Activated CD4-positive, alpha-beta T cell treated with anti-CD3 and anti-CD28 coated beads, Interleukin-10, Interleukin-2, amounts not matched to agents 100 ng/mL and 50 ng/mL, durations not matched to agents 16 hours and 8 hours (primary cell): ENCODE data around the gene PXDN.
"Not testable (repeated sequence)": the region's sequence is repeated elsewhere in the genome, so short reads cannot be mapped to it uniquely, and the experiment has no call there.

Source experiments
- DNase-seq: peaks from one replicate; pipeline ENCODE4 v3.0.0-alpha.2; 2020

The PXDN gene

GRCh38 chr2:1697601-1698000 is 46.7 kb downstream of the PXDN start:
- DNase-seq, result no peak

- DNase-seq, result no peak
Measured at GRCh38 chr2:1696472-1696871, 47.8 kb downstream of the PXDN start.

DNA sequence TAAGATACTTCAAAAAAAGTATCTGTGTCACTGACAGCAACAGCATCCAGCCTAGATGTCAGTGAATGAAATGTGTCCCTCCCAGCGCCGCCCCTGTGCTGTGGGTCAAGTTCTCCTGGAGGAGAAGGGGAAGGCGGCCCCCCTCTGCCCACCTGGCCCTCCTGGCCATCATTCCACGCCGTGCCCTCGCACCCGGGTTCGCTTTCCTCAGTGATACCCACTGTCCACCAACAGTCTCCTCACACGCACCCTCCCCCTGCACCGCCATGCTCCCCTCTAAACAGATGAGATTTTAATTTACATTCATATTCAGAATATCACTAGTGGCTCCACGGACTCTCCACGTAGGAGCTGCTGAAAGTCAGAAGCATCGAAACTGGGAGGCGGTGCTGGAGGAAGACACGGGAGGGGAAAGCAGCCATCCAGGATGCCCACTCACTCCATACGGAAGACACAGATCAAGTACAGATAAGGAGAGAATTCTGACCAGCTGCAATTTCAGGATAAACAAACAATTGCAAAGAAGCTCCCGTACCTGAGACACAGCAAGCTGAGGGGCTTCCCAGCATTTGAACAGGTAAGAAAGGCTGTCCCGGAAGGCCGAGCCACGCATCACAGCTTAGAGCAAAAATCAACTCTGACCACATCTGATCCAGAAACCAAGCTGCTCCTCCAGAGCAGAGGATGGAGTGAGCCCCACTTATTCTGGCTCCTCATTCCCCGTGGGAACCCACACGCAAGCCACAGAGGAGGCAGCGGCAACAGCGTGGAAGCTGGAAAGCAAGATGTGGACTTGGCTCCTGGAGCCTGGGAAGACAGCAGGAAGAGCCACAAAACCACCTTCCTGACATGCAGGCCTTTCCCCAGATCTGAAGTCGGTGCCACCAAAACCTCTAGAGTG is 49.7 kb downstream of the PXDN start:
- DNase-seq, result no peak

GRCh38 chr2:1693723-1694122 is 50.6 kb downstream of the PXDN start:
- no peak for DNase-seq

DNA sequence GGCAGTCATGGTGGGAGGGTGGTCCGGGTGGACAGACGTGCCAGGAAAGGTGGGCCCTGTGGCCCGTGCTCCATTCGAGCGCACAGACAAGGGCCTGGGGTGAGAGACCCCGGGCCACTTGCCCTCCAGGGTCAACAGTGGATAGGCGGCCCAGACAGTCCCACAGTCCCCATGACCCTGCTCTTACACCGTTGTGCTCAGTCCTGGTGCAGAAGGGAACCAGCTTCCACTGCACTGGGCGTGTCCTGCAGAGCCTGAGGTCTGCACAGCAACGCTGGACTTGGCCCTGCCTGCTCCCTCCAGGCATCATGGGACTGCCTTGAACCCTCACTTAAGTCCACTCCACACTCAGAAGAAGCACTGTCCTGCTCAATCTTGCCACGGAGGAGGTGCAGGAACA is 52.0 kb downstream of the PXDN start:
- no peak for DNase-seq

GRCh38 chr2:1691366-1691765 is 52.9 kb downstream of the PXDN start:
- no peak for DNase-seq

GRCh38 chr2:1690056-1690775 is 54.1 kb downstream of the PXDN start:
- no peak for DNase-seq

- DNase-seq, result no peak
Measured at GRCh38 chr2:1688859-1689258, 55.5 kb downstream of the PXDN start.

DNA sequence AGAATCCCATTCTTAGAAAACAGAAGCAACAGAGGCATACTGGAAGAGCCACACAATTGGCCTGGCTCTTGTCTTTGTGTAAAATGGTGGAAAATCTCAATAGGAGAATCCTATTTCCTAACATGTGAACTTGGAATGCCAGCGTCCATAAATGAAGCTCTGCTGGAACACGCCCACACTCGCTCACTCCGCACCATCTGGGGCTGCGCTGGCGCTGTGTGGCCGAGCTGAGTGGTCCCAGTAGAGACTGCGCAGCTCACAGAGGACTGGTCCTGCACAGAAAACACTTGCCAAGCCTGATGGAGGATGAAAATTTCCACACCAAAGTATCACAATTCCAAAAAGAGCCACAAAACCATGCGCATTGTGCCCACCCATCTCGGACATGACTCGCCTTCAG is 56.2 kb downstream of the PXDN start:
- DNase-seq, result no peak

GRCh38 chr2:1687254-1687653 is 57.1 kb downstream of the PXDN start:
- no peak for DNase-seq

GRCh38 chr2:1686784-1687105 is 57.6 kb downstream of the PXDN start:
- no peak for DNase-seq

- DNase-seq, result no peak
Measured at GRCh38 chr2:1685957-1686783, 58.1 kb downstream of the PXDN start.

- DNase-seq, result no peak
Measured at GRCh38 chr2:1685078-1685956, 59.0 kb downstream of the PXDN start.

DNA sequence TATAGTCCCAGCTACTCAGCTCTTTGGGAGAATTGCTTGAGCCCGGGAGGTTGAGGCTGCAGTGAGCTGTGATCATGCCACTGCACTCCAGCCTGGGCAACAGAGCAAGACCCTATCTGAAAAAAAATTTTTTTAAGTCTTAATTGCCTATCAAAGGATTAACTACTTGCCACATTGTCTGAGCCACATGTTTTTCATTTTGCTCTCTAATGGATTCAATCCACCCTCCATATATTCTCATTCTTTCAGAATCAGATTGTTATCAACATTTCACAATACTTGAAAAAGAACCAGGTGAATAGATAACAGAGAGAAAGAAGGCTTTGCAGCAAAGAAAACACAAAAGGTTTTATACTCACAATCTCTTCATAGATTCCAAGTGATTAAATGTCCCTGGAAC is 61.0 kb downstream of the PXDN start:
- no peak for DNase-seq

GRCh38 chr2:1682181-1682440 is 62.2 kb downstream of the PXDN start:
- no peak for DNase-seq

DNA sequence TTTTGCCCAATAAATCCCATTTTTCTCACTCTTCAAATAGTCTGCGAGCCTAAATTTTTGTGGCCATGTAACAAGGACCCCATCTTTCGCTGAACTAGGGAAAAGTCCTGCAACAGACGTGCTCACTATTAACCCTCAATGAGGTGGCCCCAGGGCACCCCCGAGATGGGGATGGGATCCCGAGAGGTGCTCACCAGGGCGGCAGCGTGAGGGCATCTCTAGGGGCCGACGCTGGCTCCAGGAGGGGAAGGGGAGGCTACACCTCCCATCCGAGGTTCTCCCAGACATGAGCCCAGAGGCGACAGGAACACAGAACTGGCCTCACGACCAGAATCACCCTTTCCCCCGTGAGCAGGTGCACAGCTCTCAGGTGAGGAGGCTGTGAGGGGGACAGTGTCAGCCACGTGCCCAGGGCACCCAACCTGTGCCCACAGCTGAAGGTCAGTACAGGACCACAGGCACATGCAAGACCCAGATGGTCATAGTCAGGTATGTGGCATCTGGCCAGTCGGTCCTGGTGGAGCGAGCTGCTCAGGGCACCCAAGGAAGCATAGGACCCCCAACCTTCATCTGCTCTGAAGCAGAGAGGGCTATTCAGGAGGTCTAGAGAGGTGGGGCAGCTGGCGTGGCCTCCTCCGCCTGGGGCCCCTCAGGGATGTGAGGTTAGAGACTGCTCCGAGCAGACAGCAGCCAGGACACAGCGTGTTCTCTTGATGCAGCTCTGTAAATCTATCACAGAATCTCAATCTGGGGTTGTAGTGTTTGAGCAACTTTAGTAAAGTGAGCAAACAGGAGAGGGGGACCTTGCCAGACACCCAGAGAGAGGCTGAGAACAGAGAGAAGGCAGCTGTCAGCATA is 62.8 kb downstream of the PXDN start:
- no peak for DNase-seq

DNA sequence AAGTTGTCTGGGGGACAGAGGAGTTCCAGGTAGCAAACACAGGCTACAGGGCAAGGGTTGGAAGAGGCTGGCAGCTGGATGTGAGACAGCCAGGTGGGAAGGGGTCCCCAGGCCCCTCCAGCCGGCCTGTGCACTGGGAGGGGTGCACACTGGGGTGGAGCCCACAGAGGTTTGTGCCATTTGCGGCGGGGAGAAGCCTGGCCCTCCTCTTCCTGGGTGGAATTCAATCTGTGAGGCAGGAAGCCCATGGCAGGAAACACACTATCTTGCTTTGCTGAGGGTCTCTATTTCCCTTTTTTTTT is 63.3 kb downstream of the PXDN start:
- DNase-seq, result no peak

DNA sequence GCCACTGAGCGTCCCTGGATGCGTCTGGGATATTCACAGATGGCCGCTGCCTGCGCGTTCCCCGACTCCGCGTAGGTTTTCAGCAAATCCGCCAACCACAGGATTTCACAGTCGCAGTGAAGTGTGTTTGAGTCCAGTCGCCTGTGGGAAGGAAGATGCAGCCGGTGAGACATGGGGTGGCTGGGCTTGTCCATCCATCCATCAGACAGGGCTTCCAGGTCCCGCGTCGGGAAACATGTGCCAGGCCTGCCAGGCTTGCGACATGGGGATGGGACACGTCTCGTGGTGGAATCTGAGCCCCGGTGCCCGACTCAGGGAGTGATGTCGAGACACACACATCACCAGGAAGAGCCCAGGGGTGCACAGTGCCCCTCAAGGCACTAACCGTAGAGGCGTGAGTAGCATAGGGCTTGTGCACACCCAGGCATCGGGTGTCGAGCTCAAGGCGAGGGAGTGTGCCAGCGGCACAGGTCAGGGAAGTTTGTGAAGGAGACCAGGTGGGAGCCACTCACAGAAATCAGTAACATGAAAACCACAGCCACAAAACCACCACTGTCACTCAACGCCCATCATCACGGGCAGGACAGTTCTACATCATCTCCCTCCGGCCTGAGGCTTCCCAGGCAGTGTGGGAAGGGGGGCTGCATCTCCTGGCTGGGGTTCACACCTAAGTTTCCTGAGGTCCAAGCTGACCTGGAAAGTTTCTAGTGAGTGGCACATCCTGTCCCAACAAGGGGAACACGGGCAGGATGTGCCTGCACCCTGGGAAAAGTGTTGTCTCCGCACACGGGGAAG is 63.9 kb downstream of the PXDN start:
- DNase-seq, result no peak

DNA sequence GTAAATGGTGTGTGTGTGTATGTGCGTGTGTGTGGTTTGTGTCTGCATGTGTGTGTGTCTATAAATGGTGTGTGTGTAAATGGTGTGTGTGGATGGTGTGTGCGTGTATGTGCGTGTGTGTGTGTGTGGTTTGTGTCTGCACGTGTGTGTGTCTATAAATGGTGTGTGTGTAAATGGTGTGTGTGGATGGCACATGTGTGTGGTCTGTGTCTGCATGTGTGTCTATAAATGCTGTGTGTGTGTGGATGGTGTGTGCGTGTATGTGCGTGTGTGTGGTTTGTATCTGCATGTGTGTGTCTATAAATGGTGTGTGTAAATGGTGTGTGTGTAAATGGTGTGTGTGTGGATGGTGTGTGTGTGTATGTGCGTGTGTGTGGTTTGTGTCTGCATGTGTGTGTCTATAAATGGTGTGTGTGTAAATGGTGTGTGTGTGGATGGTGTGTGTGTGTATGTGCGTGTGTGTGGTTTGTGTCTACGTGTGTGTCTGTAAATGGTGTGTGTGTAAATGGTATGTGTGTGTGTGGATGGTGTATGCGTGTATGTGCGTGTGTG is 64.8 kb downstream of the PXDN start:
- not testable (repeated sequence) for DNase-seq

GRCh38 chr2:1679065-1679464 is 65.2 kb downstream of the PXDN start:
- DNase-seq, result not testable (repeated sequence)

DNA sequence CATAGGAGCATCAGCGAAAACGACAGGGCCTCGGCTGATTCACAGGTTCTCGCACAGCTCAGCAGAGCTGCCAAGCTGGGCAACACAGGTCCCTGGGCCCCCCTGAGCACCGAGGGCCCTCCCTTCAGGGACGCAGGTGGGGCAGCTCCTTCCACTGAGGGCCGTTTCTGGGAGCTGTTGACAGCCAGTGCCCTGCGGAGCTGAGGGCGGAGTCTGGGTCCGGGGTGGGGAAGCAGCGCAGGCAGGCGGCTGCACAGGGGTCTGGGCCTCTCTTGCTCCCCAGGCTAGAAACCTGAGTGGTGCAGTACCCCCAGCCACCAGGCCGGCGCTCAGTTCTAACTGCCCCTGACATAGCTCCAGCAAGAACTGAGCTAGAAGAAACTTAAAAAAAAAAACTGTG is 65.7 kb downstream of the PXDN start:
- DNase-seq, result no peak
